NOMO-1 treated with DMSO at 0.1 percent for 48 hours (cell line): ENCODE measurements around the gene MOK.
A peak's percentile ranks its signal among the peaks of the same experiment; 100 is the strongest.
"Not testable (repeated sequence)": the region's sequence is repeated elsewhere in the genome, so short reads cannot be mapped to it uniquely, and the experiment has no call there.

ENCODE experiments used
- DNase-seq: peaks from one replicate; lab custom pipeline; 2025; ENCODE audit not compliant: unreplicated experiment; lab: John Stamatoyannopoulos, UW

Gene MOK

GRCh38 chr14:102321456-102322422, 16.8 kb upstream of the MOK start:
- DNase-seq: no peak

- DNase-seq: no peak
Observed at GRCh38 chr14:102320671-102321455, 15.9 kb upstream of the MOK start.

GRCh38 chr14:102320033-102320660, 15.2 kb upstream of the MOK start:
- DNase-seq: peak; percentile 7

GRCh38 chr14:102319351-102320032, 14.5 kb upstream of the MOK start, which contains the start of gene ZNF839:
ZNF839 (plus strand) TSS chr14:102319746; CDS start chr14:102319766, 20 bp downstream.
- DNase-seq: peak; percentile 85

GRCh38 chr14:102318781-102319276, 13.9 kb upstream of the MOK start:
- no peak for DNase-seq

- DNase-seq: peak; percentile 85
Observed at GRCh38 chr14:102317564-102318248, 12.7 kb upstream of the MOK start.

- DNase-seq: peak; percentile 86
Observed at GRCh38 chr14:102316743-102317563, 12.0 kb upstream of the MOK start.

- DNase-seq: no peak
Observed at GRCh38 chr14:102316338-102316742, 11.4 kb upstream of the MOK start.

GRCh38 chr14:102315121-102315520, 10.2 kb upstream of the MOK start:
- no peak for DNase-seq

- DNase-seq: peak; percentile 82
Observed at GRCh38 chr14:102314242-102315011, 9.5 kb upstream of the MOK start.

GRCh38 chr14:102303664-102304063, 1.3 kb downstream of the MOK start:
- no peak for DNase-seq

- not testable (repeated sequence) for DNase-seq
Observed at GRCh38 chr14:102298303-102299070, 6.5 kb downstream of the MOK start.

GRCh38 chr14:102297436-102298170, 7.4 kb downstream of the MOK start:
- no peak for DNase-seq

- no peak for DNase-seq
Observed at GRCh38 chr14:102295270-102295669, 9.7 kb downstream of the MOK start.

- no peak for DNase-seq
Observed at GRCh38 chr14:102293781-102294180, 11.2 kb downstream of the MOK start.

- no peak for DNase-seq
Observed at GRCh38 chr14:102292441-102292840, 12.5 kb downstream of the MOK start.

GRCh38 chr14:102288139-102288538, 16.8 kb downstream of the MOK start:
- no peak for DNase-seq
